MM.1S (cell line): ENCODE data around the gene LNX1.

Source experiments
- DNase-seq: peaks from one replicate; pipeline ENCODE4 v3.0.0-alpha.2; 2015
- H2AFZ ChIP-seq: fragments of 300-600 bp; sonication (generic); 2 replicates; pipeline ENCODE4 v1.6.0; 2016; ENCODE audit warnings: antibody characterized with exemption, low read length
- H3F3A ChIP-seq: fragments of 300-600 bp; sonication (generic); 2 replicates; pipeline ENCODE4 v1.6.1; 2016; ENCODE audit warnings: mild to moderate bottlenecking, antibody characterized with exemption, low read length, moderate library complexity, mixed read lengths; ENCODE audit not compliant: insufficient read depth
- H3K27ac ChIP-seq: fragments of 300-600 bp; sonication (generic); 2 replicates; pipeline ENCODE4 v1.5.1; 2016; ENCODE audit warnings: mild to moderate bottlenecking, low read length
- H3K27me3 ChIP-seq: fragments of 300-600 bp; sonication (generic); replicated peaks from 2 replicates; pipeline ENCODE4 v1.6.0; 2016; ENCODE audit warnings: low read length; ENCODE audit not compliant: insufficient read depth
- H3K36me3 ChIP-seq: fragments of 300-600 bp; sonication (generic); replicated peaks from 2 replicates; pipeline ENCODE4 v1.6.1; 2016; ENCODE audit warnings: mild to moderate bottlenecking, low read length, mixed read lengths; ENCODE audit not compliant: insufficient read depth
- H3K4me1 ChIP-seq: fragments of 300-600 bp; sonication (generic); 2 replicates; pipeline ENCODE4 v1.6.1; 2016; ENCODE audit warnings: low read length, mixed read lengths
- H3K4me2 ChIP-seq: fragments of 300-600 bp; sonication (generic); 2 replicates; pipeline ENCODE4 v1.6.0; 2016; ENCODE audit warnings: low read depth, low read length
- H3K4me3 ChIP-seq: fragments of 300-600 bp; sonication (generic); 2 replicates; pipeline ENCODE4 v1.5.1; 2016; ENCODE audit warnings: low read length, mixed read lengths
- H3K79me2 ChIP-seq: fragments of 300-600 bp; sonication (generic); 2 replicates; pipeline ENCODE4 v1.6.1; 2016; ENCODE audit warnings: mixed run types, low read length, mixed read lengths
- H3K9ac ChIP-seq: fragments of 300-600 bp; sonication (generic); 2 replicates; pipeline ENCODE4 v1.6.1; 2016; ENCODE audit warnings: low read length, mixed read lengths
- H3K9me2 ChIP-seq: fragments of 300-600 bp; sonication (generic); replicated peaks from 2 replicates; pipeline ENCODE4 v1.6.1; 2016; ENCODE audit warnings: mild to moderate bottlenecking, low read length, mixed read lengths; ENCODE audit not compliant: insufficient read depth
- H3K9me3 ChIP-seq: fragments of 300-600 bp; sonication (generic); replicated peaks from 2 replicates; pipeline ENCODE4 v1.6.1; 2016; ENCODE audit warnings: mild to moderate bottlenecking, low read length, mixed read lengths; ENCODE audit not compliant: insufficient read depth
- H4K20me1 ChIP-seq: fragments of 300-600 bp; sonication (generic); 2 replicates; pipeline ENCODE4 v1.6.1; 2016; ENCODE audit warnings: mild to moderate bottlenecking, low read length, moderate library complexity, mixed read lengths; ENCODE audit not compliant: insufficient read depth
- CTCF ChIP-seq: fragments of 300-600 bp; sonication (generic); IDR thresholded peaks from 2 replicates; pipeline ENCODE4 v1.5.1; 2016; ENCODE audit warnings: antibody characterized with exemption, low read length, mixed read lengths
- EZH2 ChIP-seq: fragments of 300-600 bp; sonication (generic); optimal IDR thresholded peaks from 2 replicates; pipeline ENCODE3; 2017; ENCODE audit warnings: low read depth, mild to moderate bottlenecking, antibody characterized with exemption, low read length, mixed read lengths
- EZH2phosphoT487 ChIP-seq: fragments of 300-600 bp; sonication (generic); IDR thresholded peaks from 2 replicates; pipeline ENCODE4 v1.6.1; 2018; ENCODE audit warnings: antibody characterized with exemption, low read length

Gene LNX1

GRCh38 chr4:53545273-53545672, 46.0 kb downstream of the LNX1 start:
- DNase-seq, result no peak
- no peaks in the 10 kb centered on the region for H4K20me1 ChIP-seq
- H3K36me3 ChIP-seq, result no peaks in the 10 kb centered on the region
- no peaks in the 10 kb centered on the region for H3K9me3 ChIP-seq
- no peaks in the 10 kb centered on the region for H3K9me2 ChIP-seq
- H3F3A ChIP-seq, result no peaks in the 10 kb centered on the region
- H2AFZ ChIP-seq, result no peak overlapping the region
- H3K27ac ChIP-seq, result no peak overlapping the region
- no peak for TF ChIP-seq EZH2phosphoT487
- no peaks in the 10 kb centered on the region for H3K27me3 ChIP-seq
- H3K4me2 ChIP-seq, result no peak overlapping the region
- no peak overlapping the region for H3K9ac ChIP-seq
- H3K4me3 ChIP-seq, result no peak overlapping the region
- H3K4me1 ChIP-seq, result no peaks in the 10 kb centered on the region
- H3K79me2 ChIP-seq, result no peaks in the 10 kb centered on the region

GRCh38 chr4:53543561-53543960, 47.7 kb downstream of the LNX1 start:
- DNase-seq, result no peak
- no peak overlapping the region for H3K4me3 ChIP-seq
- no peaks in the 10 kb centered on the region for H3K9me2 ChIP-seq
- H3K4me1 ChIP-seq, result no peaks in the 10 kb centered on the region
- H3K36me3 ChIP-seq, result no peaks in the 10 kb centered on the region
- H3K4me2 ChIP-seq, result no peak overlapping the region
- H4K20me1 ChIP-seq, result no peaks in the 10 kb centered on the region
- no peak overlapping the region for H2AFZ ChIP-seq
- no peaks in the 10 kb centered on the region for H3K79me2 ChIP-seq
- no peaks in the 10 kb centered on the region for H3K27me3 ChIP-seq
- no peak overlapping the region for H3K27ac ChIP-seq
- H3K9me3 ChIP-seq, result no peaks in the 10 kb centered on the region
- H3F3A ChIP-seq, result no peaks in the 10 kb centered on the region
- H3K9ac ChIP-seq, result no peak overlapping the region
- no peak for TF ChIP-seq EZH2
- TF ChIP-seq EZH2phosphoT487, result no peak
- TF ChIP-seq CTCF, result no peak

GRCh38 chr4:53541577-53542206, 49.6 kb downstream of the LNX1 start:
- H3K4me1 ChIP-seq, result no peaks in the 10 kb centered on the region
- no peak overlapping the region for H3K9ac ChIP-seq
- H3K79me2 ChIP-seq, result no peaks in the 10 kb centered on the region
- no peaks in the 10 kb centered on the region for H3F3A ChIP-seq
- H3K9me3 ChIP-seq, result no peaks in the 10 kb centered on the region
- H3K36me3 ChIP-seq, result no peaks in the 10 kb centered on the region
- no peak overlapping the region for H2AFZ ChIP-seq
- no peak overlapping the region for H3K4me2 ChIP-seq
- no peaks in the 10 kb centered on the region for H3K27me3 ChIP-seq
- no peaks in the 10 kb centered on the region for H3K9me2 ChIP-seq
- no peak overlapping the region for H3K4me3 ChIP-seq
- no peak overlapping the region for H3K27ac ChIP-seq
- no peaks in the 10 kb centered on the region for H4K20me1 ChIP-seq
- DNase-seq, result no peak
- no peak for TF ChIP-seq EZH2
- no peak for TF ChIP-seq EZH2phosphoT487
- TF ChIP-seq CTCF, result no peak

GRCh38 chr4:53538756-53539155, 52.5 kb downstream of the LNX1 start:
- Histone ChIP-seq H3K9me3 (no peaks in the 10 kb centered on the region), H3K9me2 (no peaks in the 10 kb centered on the region), H2AFZ (no peak overlapping the region), H3K36me3 (no peaks in the 10 kb centered on the region), H3K4me3 (no peak overlapping the region), H3K4me2 (no peak overlapping the region), H3K9ac (no peak overlapping the region), H3K27ac (no peak overlapping the region), H3F3A (no peaks in the 10 kb centered on the region), H3K4me1 (no peaks in the 10 kb centered on the region), H4K20me1 (no peaks in the 10 kb centered on the region), H3K27me3 (no peaks in the 10 kb centered on the region), H3K79me2 (no peaks in the 10 kb centered on the region)
- no peak for DNase-seq
- TF ChIP-seq CTCF (no peak), EZH2phosphoT487 (no peak), EZH2 (no peak)
